Measurements from ENCODE around the gene HRAS. TPM values are rescaled to one million over a fixed set of nuclear protein-coding genes. Genes with fewer than 3 reads are reported as not detected.

HRAS gene
- total and polyA plus RNA-seq, 2 of the 13 experiments (the other 11 are each of a cell fraction or from before 2014, with no cell fraction given) = 32.9 to 50.0 TPM

- no peak for TF ChIP-seq MIER2 (CRISPR knock-in tag; IDR thresholded peaks at IDR 0.05)
- no peak for TF ChIP-seq ZFP41 (CRISPR knock-in tag; IDR thresholded peaks at IDR 0.05; ENCODE audit: borderline replicate concordance)
- TF ChIP-seq, protein P1, sequence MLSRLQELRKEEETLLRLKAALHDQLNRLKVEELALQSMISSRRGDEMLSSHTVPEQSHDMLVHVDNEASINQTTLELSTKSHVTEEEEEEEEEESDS (CRISPR knock-in tag; IDR thresholded peaks at IDR 0.05; ENCODE audit: borderline replicate concordance) = no peak
- no peak; the same call in 1 of the 2 replicates for TF ChIP-seq ZNF546 (CRISPR knock-in tag; conservative IDR thresholded peaks at IDR 0.05)
- TF ChIP-seq, protein P2, sequence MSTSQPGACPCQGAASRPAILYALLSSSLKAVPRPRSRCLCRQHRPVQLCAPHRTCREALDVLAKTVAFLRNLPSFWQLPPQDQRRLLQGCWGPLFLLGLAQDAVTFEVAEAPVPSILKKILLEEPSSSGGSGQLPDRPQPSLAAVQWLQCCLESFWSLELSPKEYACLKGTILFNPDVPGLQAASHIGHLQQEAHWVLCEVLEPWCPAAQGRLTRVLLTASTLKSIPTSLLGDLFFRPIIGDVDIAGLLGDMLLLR (CRISPR knock-in tag; IDR thresholded peaks at IDR 0.05) = no peak; the same call in 1 of the 2 replicates
- TF ChIP-seq FOXA1 (IDR thresholded peaks at IDR 0.05) = no peak
- no peak for TF ChIP-seq FOXA1 (CRISPR knock-in tag; IDR thresholded peaks at IDR 0.05)
- TF ChIP-seq NFRKB (IDR thresholded peaks at IDR 0.05) = no peak
- TF ChIP-seq NKX3-1 (CRISPR knock-in tag; IDR thresholded peaks at IDR 0.05) = peak; percentile 74; the same call in 1 of the 2 replicates
- TF ChIP-seq EED (CRISPR knock-in tag; IDR thresholded peaks at IDR 0.05) = peak; percentile 79
- no peak for TF ChIP-seq ZUFSP (CRISPR knock-in tag; IDR thresholded peaks at IDR 0.05; ENCODE audit: borderline replicate concordance)
- TF ChIP-seq KMT2A (CRISPR knock-in tag; IDR thresholded peaks at IDR 0.05) = peak; percentile 33; the same call in 1 of the 2 replicates
- 0 out of 2 replicates have a peak, but pooled peaks have one; percentile 11 for TF ChIP-seq ZNF678 (CRISPR knock-in tag; IDR thresholded peaks at IDR 0.05)
- no peak for TF ChIP-seq ZNF263 (CRISPR knock-in tag; IDR thresholded peaks at IDR 0.05)
- TF ChIP-seq GZF1 (CRISPR knock-in tag; IDR thresholded peaks at IDR 0.05) = no peak
- TF ChIP-seq, protein P3, sequence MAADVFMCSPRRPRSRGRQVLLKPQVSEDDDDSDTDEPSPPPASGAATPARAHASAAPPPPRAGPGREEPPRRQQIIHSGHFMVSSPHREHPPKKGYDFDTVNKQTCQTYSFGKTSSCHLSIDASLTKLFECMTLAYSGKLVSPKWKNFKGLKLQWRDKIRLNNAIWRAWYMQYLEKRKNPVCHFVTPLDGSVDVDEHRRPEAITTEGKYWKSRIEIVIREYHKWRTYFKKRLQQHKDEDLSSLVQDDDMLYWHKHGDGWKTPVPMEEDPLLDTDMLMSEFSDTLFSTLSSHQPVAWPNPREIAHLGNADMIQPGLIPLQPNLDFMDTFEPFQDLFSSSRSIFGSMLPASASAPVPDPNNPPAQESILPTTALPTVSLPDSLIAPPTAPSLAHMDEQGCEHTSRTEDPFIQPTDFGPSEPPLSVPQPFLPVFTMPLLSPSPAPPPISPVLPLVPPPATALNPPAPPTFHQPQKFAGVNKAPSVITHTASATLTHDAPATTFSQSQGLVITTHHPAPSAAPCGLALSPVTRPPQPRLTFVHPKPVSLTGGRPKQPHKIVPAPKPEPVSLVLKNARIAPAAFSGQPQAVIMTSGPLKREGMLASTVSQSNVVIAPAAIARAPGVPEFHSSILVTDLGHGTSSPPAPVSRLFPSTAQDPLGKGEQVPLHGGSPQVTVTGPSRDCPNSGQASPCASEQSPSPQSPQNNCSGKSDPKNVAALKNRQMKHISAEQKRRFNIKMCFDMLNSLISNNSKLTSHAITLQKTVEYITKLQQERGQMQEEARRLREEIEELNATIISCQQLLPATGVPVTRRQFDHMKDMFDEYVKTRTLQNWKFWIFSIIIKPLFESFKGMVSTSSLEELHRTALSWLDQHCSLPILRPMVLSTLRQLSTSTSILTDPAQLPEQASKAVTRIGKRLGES (CRISPR knock-in tag; IDR thresholded peaks at IDR 0.05; ENCODE audit: borderline replicate concordance) = no peak
- TF ChIP-seq, protein P4, sequence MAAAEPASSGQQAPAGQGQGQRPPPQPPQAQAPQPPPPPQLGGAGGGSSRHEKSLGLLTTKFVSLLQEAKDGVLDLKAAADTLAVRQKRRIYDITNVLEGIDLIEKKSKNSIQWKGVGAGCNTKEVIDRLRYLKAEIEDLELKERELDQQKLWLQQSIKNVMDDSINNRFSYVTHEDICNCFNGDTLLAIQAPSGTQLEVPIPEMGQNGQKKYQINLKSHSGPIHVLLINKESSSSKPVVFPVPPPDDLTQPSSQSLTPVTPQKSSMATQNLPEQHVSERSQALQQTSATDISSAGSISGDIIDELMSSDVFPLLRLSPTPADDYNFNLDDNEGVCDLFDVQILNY (CRISPR knock-in tag; conservative IDR thresholded peaks at IDR 0.05) = no peak
- TF ChIP-seq, protein P5, sequence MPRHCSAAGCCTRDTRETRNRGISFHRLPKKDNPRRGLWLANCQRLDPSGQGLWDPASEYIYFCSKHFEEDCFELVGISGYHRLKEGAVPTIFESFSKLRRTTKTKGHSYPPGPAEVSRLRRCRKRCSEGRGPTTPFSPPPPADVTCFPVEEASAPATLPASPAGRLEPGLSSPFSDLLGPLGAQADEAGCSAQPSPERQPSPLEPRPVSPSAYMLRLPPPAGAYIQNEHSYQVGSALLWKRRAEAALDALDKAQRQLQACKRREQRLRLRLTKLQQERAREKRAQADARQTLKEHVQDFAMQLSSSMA (CRISPR knock-in tag; IDR thresholded peaks at IDR 0.05) = no peak
- TF ChIP-seq ZNF496 (CRISPR knock-in tag; IDR thresholded peaks at IDR 0.05; ENCODE audit: insufficient replicate concordance) = no peak
- TF ChIP-seq ZNF326 (CRISPR knock-in tag; IDR thresholded peaks at IDR 0.05; ENCODE audit: borderline replicate concordance) = no peak
- peak; percentile 85 for TF ChIP-seq ZNF766 (CRISPR knock-in tag; IDR thresholded peaks at IDR 0.05; ENCODE audit: borderline replicate concordance)
- TF ChIP-seq MBD4 (IDR thresholded peaks at IDR 0.05; ENCODE audit: borderline replicate concordance, low read length) = no peak
- no peak for TF ChIP-seq ZNF850 (CRISPR knock-in tag; conservative IDR thresholded peaks at IDR 0.05)
Measured at GRCh38 chr11:506238-506994, 29.0 kb downstream of the HRAS start (continued).
